IMR-90 (cell line): Measurements from ENCODE around the gene ACO1. TPM values are rescaled to one million over a fixed set of nuclear protein-coding genes. Genes with fewer than 3 reads are reported as not detected.

ENCODE experiments used
- ATAC-seq: fragments of 200-7000 bp; cut with Tn5 transposase; 2 replicates; pipeline ENCODE4 v1.9.1; 2020; ENCODE audit warnings: low read depth, mild to moderate bottlenecking, moderate library complexity
- BruUV-seq: library from RNA; stranded (reverse); fragments of 400-500 nt; replicated peaks from 2 replicates; lab custom pipeline; 2021; lab: Mats Ljungman, UMichigan
- CTCF ChIA-PET: fragments of 300-600 bp; formaldehyde crosslinking; extraction: SDS; loops from one replicate; lab custom pipeline; 2021; ENCODE audit warnings: antibody characterized with exemption; lab: Yijun Ruan, JAX
- POLR2A ChIA-PET: fragments of 300-600 bp; sonication (Branson Sonifier 250); formaldehyde crosslinking; loops from one replicate; lab custom pipeline; 2022; ENCODE audit warnings: antibody characterized with exemption; ENCODE audit not compliant: unreplicated experiment; lab: Charles Lee
- DNase-seq: peaks from one replicate; pipeline ENCODE4 v3.0.0; 2013
- H2AFZ ChIP-seq: replicated peaks from 2 replicates; pipeline ENCODE3; 2013; ENCODE audit warnings: low read length, mild to moderate bottlenecking; ENCODE audit not compliant: poor library complexity
- H2AK5ac ChIP-seq: 2 replicates; pipeline ENCODE4 v1.6.1; 2013; ENCODE audit warnings: low read depth, low read length, inconsistent platforms
- H2AK9ac ChIP-seq: replicated peaks from 2 replicates; pipeline ENCODE3; 2013; ENCODE audit warnings: mild to moderate bottlenecking, low read depth, low read length, moderate library complexity; ENCODE audit not compliant: poor library complexity
- H2BK120ac ChIP-seq: 2 replicates; pipeline ENCODE4 v1.6.1; 2013; ENCODE audit warnings: low read depth, low read length, inconsistent platforms
- H2BK15ac ChIP-seq: 3 replicates; pipeline ENCODE4 v1.6.1; 2013; ENCODE audit warnings: low read depth, low read length, inconsistent platforms
- H2BK20ac ChIP-seq: 2 replicates; pipeline ENCODE4 v1.6.1; 2013; ENCODE audit warnings: low read depth, mild to moderate bottlenecking, inconsistent platforms, low read length, moderate library complexity
- H2BK5ac ChIP-seq: 2 replicates; pipeline ENCODE4 v1.6.1; 2013; ENCODE audit warnings: mild to moderate bottlenecking, low read depth, low read length, inconsistent platforms; ENCODE audit not compliant: poor library complexity, severe bottlenecking
- H3K14ac ChIP-seq: replicated peaks from 2 replicates; pipeline ENCODE4 v1.6.1; 2013; ENCODE audit warnings: low read depth, low read length, inconsistent platforms
- H3K18ac ChIP-seq: 2 replicates; pipeline ENCODE4 v1.6.1; 2013; ENCODE audit warnings: low read depth, low read length, control low read depth
- H3K23ac ChIP-seq: 2 replicates; pipeline ENCODE4 v1.6.1; 2013; ENCODE audit warnings: low read depth, low read length, inconsistent platforms
- H3K27ac ChIP-seq: 2 replicates; pipeline ENCODE4 v1.5.1; 2013; ENCODE audit warnings: mild to moderate bottlenecking, control low read depth, low read length; ENCODE audit not compliant: insufficient read depth
- H3K27me3 ChIP-seq: 2 replicates; pipeline ENCODE4 v1.6.1; 2013; ENCODE audit warnings: low read length; ENCODE audit not compliant: control insufficient read depth, insufficient read depth
- H3K36me3 ChIP-seq: 2 replicates; pipeline ENCODE4 v1.6.1; 2013; ENCODE audit warnings: low read length, mixed read lengths; ENCODE audit not compliant: control insufficient read depth, insufficient read depth
- H3K4ac ChIP-seq: 2 replicates; pipeline ENCODE4 v1.6.1; 2013; ENCODE audit warnings: low read depth, low read length, inconsistent platforms
- H3K4me1 ChIP-seq: 2 replicates; pipeline ENCODE4 v1.6.1; 2013; ENCODE audit warnings: low read length, mixed read lengths; ENCODE audit not compliant: control insufficient read depth, insufficient read depth
- H3K4me2 ChIP-seq: 2 replicates; pipeline ENCODE4 v1.6.1; 2013; ENCODE audit warnings: low read depth, mild to moderate bottlenecking, control low read depth, low read length, moderate library complexity
- H3K4me3 ChIP-seq: 2 replicates; pipeline ENCODE4 v1.5.1; 2013; ENCODE audit warnings: low read depth, mild to moderate bottlenecking, control low read depth, low read length, moderate library complexity; ENCODE audit not compliant: insufficient read depth
- H3K56ac ChIP-seq: 2 replicates; pipeline ENCODE4 v1.6.1; 2013; ENCODE audit warnings: low read length, inconsistent platforms; ENCODE audit not compliant: insufficient read depth; ENCODE audit errors: extremely low read depth
- H3K79me1 ChIP-seq, 2 experiments: 2 replicates each; pipeline ENCODE4 v1.6.1; 2013; ENCODE audit warnings: low read length in 2 of 2, inconsistent platforms in 1 of 2, low read depth in 1 of 2
- H3K9ac ChIP-seq: 2 replicates; pipeline ENCODE4 v1.6.1; 2013; ENCODE audit warnings: low read depth, low read length, control low read depth
- H3K9me1 ChIP-seq: 2 replicates; pipeline ENCODE4 v1.6.1; 2013; ENCODE audit warnings: low read length, inconsistent platforms; ENCODE audit not compliant: insufficient read depth
- H3K9me3 ChIP-seq: 2 replicates; pipeline ENCODE4 v1.6.1; 2013; ENCODE audit warnings: low read length; ENCODE audit not compliant: control insufficient read depth, insufficient read depth
- H4K20me1 ChIP-seq: 2 replicates; pipeline ENCODE4 v1.6.1; 2013; ENCODE audit warnings: low read length, inconsistent platforms; ENCODE audit not compliant: insufficient read depth
- H4K5ac ChIP-seq: 2 replicates; pipeline ENCODE4 v1.6.1; 2013; ENCODE audit warnings: mild to moderate bottlenecking, low read depth, low read length, control low read depth
- H4K8ac ChIP-seq, 2 experiments: 2 replicates each; pipeline ENCODE4 v1.6.1; 2013; ENCODE audit warnings: low read depth in 2 of 2, low read length in 2 of 2, control low read depth in 1 of 2, inconsistent platforms in 1 of 2
- H4K91ac ChIP-seq: 2 replicates; pipeline ENCODE4 v1.6.1; 2013; ENCODE audit warnings: low read depth, low read length, inconsistent platforms; ENCODE audit not compliant: insufficient read depth
- CHD1 ChIP-seq: IDR thresholded peaks from 2 replicates; pipeline ENCODE4 v1.6.1; 2012; ENCODE audit warnings: low read depth, low read length, improper control_type of control experiment
- CTCF ChIP-seq: conservative IDR thresholded peaks from 2 replicates; pipeline ENCODE4 v1.5.1; 2012; ENCODE audit warnings: mild to moderate bottlenecking, low read depth, low read length, improper control_type of control experiment
- ELK1 ChIP-seq: fragments of 150-350 bp; IDR thresholded peaks from 2 replicates; pipeline ENCODE4 v1.6.1; 2016; ENCODE audit warnings: low read depth, mild to moderate bottlenecking, low read length, moderate library complexity, borderline replicate concordance
- MAZ ChIP-seq: IDR thresholded peaks from 2 replicates; pipeline ENCODE4 v1.6.1; 2012; ENCODE audit warnings: low read depth, mild to moderate bottlenecking, low read length, improper control_type of control experiment, moderate library complexity, borderline replicate concordance
- NFE2L2 ChIP-seq: fragments of 150-350 bp; IDR thresholded peaks from 2 replicates; pipeline ENCODE4 v1.6.1; 2016; ENCODE audit warnings: low read depth, mild to moderate bottlenecking, low read length
- RFX5 ChIP-seq: IDR thresholded peaks from 2 replicates; pipeline ENCODE4 v1.8.0; 2012; ENCODE audit warnings: low read depth, mild to moderate bottlenecking, low read length, moderate library complexity
- WGBS, 2 experiments: methylation state at CpG; one replicate each; pipeline versions ENCODE4 v1.1.5 to v1.1.7; 2013; ENCODE audit warnings: missing lambda C conversion rate in 2 of 2; ENCODE audit not compliant: insufficient read length in 1 of 2; ENCODE audit errors: extremely low coverage in 2 of 2; 5-methylcytosine and 5-hydroxymethylcytosine counted together
- dilution Hi-C: fragments of 300-500 bp; cut with HindIII; formaldehyde crosslinking; loops from one replicate; pipeline ENCODE4 v1.14.3; 2018; ENCODE audit warnings: low sequenced_read_pairs; ENCODE audit not compliant: unreplicated experiment
- in situ Hi-C: fragments of 300-500 bp; cut with MboI; formaldehyde crosslinking; loops from 3 replicates; pipeline ENCODE4 v1.14.3; 2019; ENCODE audit warnings: low sequenced_read_pairs, inconsistent platforms, mixed read lengths
- intact Hi-C: fragments of 100-400 bp; cut with micrococcal nuclease; formaldehyde crosslinking; loops from 2 replicates; pipeline ENCODE4 v1.10.0; 2022
- polyA plus RNA-seq, 3 experiments: library from polyadenylated mRNA; depleted of rRNA; stranded (reverse); fragments of >200 nt; gene quantifications; 2 replicates each; pipeline ENCODE4 v1.2.3, GENCODE V29; 2012; ENCODE audit warnings: low replicate concordance in 1 of 3
- total RNA-seq: library from RNA; depleted of rRNA; stranded (reverse); fragments of >200 nt; gene quantifications from 2 replicates; pipeline ENCODE4 v1.2.3, GENCODE V29; 2012

ACO1 gene
- total and polyA plus RNA-seq, 2 of the 4 experiments (the other 2 are of a cell fraction), result 85.9 to 158 TPM

- no peak for TF ChIP-seq ELK1
Measured at GRCh38 chr9:32401488-32401887, 17.0 kb downstream of the ACO1 start (continued).

GRCh38 chr9:32403567-32404260 is 19.3 kb downstream of the ACO1 start:
- ATAC-seq, result no peak
- in situ Hi-C loops (no loop called here), dilution Hi-C loops (no loop called here), intact Hi-C loops (no loop called here)
- Histone ChIP-seq H3K36me3 (peaks cover 48% of the 10 kb centered on the region), H4K20me1 (peaks cover 10% of the 10 kb centered on the region; the same call in 1 of the 2 replicates), H2BK120ac (no peak overlapping the region), H3K9me3 (peaks cover 3% of the 10 kb centered on the region; the same call in 1 of the 2 replicates), H4K91ac (no peak overlapping the region), H3K79me1 (peaks cover 39 to 56% of the 10 kb centered on the region in 2 experiments), H4K5ac (0 out of 2 replicates have a peak overlapping the region, but pooled peaks have one; percentile 26), H3K4me2 (no peak overlapping the region), H3K23ac (no peak overlapping the region), H3K9me1 (peaks cover 16% of the 10 kb centered on the region), H3K4me3 (no peak overlapping the region), H3K14ac (no peak overlapping the region), H2BK5ac (no peak overlapping the region), H3K4ac (no peak overlapping the region), H4K8ac (no peak overlapping the region), H2AK9ac (no peak overlapping the region), H3K4me1 (peaks cover 15% of the 10 kb centered on the region), H2BK15ac (no peak overlapping the region), H3K9ac (no peak overlapping the region), H3K27me3 (no peaks in the 10 kb centered on the region), H2BK20ac (no peak overlapping the region), H2AFZ (no peak overlapping the region), H3K56ac (no peak overlapping the region), H2AK5ac (no peak overlapping the region), H3K27ac (no peak overlapping the region), H3K18ac (no peak overlapping the region)
- ChIA-PET POLR2A (interaction anchor here (0.5 kb wide), 1 partner anchor 8 kb away, joined by 4 read pairs; no protein-coding TSS in a partner anchor), CTCF (no interaction called here)
- no CpG with 5 or more reads among the region's 3 CpGs for WGBS, 2 experiments
- DNase-seq, result peak; percentile 15
- no peak for TF ChIP-seq CHD1
- no peak for TF ChIP-seq NFE2L2
- TF ChIP-seq CTCF, result no peak
- no peak for TF ChIP-seq RFX5
- TF ChIP-seq MAZ, result no peak
- BruUV-seq, result no TSS peak
